CD14-positive monocyte (primary cell): ENCODE results near the gene MYL6B. TPM values are rescaled to one million over a fixed set of nuclear protein-coding genes. Genes with fewer than 3 reads are reported as not detected.
A peak's percentile ranks its signal among the peaks of the same experiment; 100 is the strongest.

Experiments
- DNase-seq, 3 donors: peaks; one replicate each; pipeline ENCODE4 v3.0.0-alpha.2; 2011 to 2022
- H2AFZ ChIP-seq: 2 replicates; pipeline ENCODE4 v1.6.0; 2012; ENCODE audit warnings: mild to moderate bottlenecking, low read depth, low read length, inconsistent platforms; ENCODE audit not compliant: insufficient read depth, poor library complexity, severe bottlenecking
- H3K27ac ChIP-seq, 2 donors: 1 replicate in 1 of 2; 2 replicates in 1 of 2; pipeline ENCODE4 v1.5.1; 2012 to 2013; ENCODE audit warnings: low read length in 2 of 2, control low read depth in 1 of 2, inconsistent platforms in 1 of 2, low read depth in 1 of 2, mild to moderate bottlenecking in 1 of 2
- H3K27me3 ChIP-seq, 2 donors: one replicate each; pipeline versions ENCODE4 v1.6.0 to v1.6.1; 2011 to 2013; ENCODE audit warnings: low read length in 2 of 2; ENCODE audit not compliant: control insufficient read depth in 2 of 2, insufficient read depth in 2 of 2
- H3K36me3 ChIP-seq, 2 donors: replicated peaks in 1 of 2; 1 replicate in 1 of 2; 2 replicates in 1 of 2; pipeline versions ENCODE4 v1.5.1 to v1.6.1; 2012 to 2013; ENCODE audit warnings: low read length in 2 of 2, control low read depth in 1 of 2, inconsistent platforms in 1 of 2, mild to moderate bottlenecking in 1 of 2; ENCODE audit not compliant: insufficient read depth in 2 of 2, control insufficient read depth in 1 of 2
- H3K4me1 ChIP-seq, 2 donors: 1 replicate in 1 of 2; 2 replicates in 1 of 2; pipeline versions ENCODE4 v1.5.1 to v1.6.1; 2012 to 2013; ENCODE audit warnings: low read length in 2 of 2, control low read depth in 1 of 2, inconsistent platforms in 1 of 2, mild to moderate bottlenecking in 1 of 2, moderate library complexity in 1 of 2; ENCODE audit not compliant: insufficient read depth in 2 of 2, control insufficient read depth in 1 of 2
- H3K4me2 ChIP-seq: replicated peaks from 2 replicates; pipeline ENCODE3; 2012; ENCODE audit warnings: low read length, moderate library complexity, mild to moderate bottlenecking; ENCODE audit not compliant: poor library complexity, severe bottlenecking; ENCODE audit errors: extremely low read depth
- H3K4me3 ChIP-seq, 3 experiments: fragments of 200-600 bp in 1 of 3; sonication (generic) in 1 of 3; replicated peaks in 1 of 3; 1 replicate in 2 of 3; 2 replicates in 1 of 3; pipeline ENCODE4 v1.5.1; 2011 to 2013; ENCODE audit warnings: low read length in 3 of 3, mild to moderate bottlenecking in 3 of 3, control low read depth in 2 of 3, low read depth in 2 of 3, inconsistent platforms in 1 of 3, moderate library complexity in 1 of 3
- H3K79me2 ChIP-seq: 2 replicates; pipeline ENCODE4 v1.6.0; 2012; ENCODE audit warnings: mild to moderate bottlenecking, control low read depth, inconsistent platforms, low read length, moderate library complexity; ENCODE audit not compliant: insufficient read depth
- H3K9ac ChIP-seq: 2 replicates; pipeline ENCODE4 v1.6.0; 2017; ENCODE audit warnings: low read length, mild to moderate bottlenecking; ENCODE audit not compliant: insufficient read depth, poor library complexity, severe bottlenecking
- H3K9me3 ChIP-seq, 2 donors: replicated peaks in 1 of 2; 1 replicate in 1 of 2; 2 replicates in 1 of 2; pipeline versions ENCODE4 v1.5.1 to v1.6.1; 2012 to 2013; ENCODE audit warnings: low read length in 2 of 2, control low read depth in 1 of 2; ENCODE audit not compliant: control insufficient read depth in 1 of 2, insufficient read depth in 1 of 2
- H4K20me1 ChIP-seq: 2 replicates; pipeline ENCODE4 v1.6.0; 2012; ENCODE audit warnings: mild to moderate bottlenecking, low read length, control low read depth, moderate library complexity; ENCODE audit not compliant: insufficient read depth
- H3K27ac Mint-ChIP-seq, 7 donors: one replicate each; pipeline ENCODE4 v1.8.0; 2020; ENCODE audit warnings: mild to moderate bottlenecking in 7 of 7, mixed read lengths in 7 of 7, moderate library complexity in 6 of 7, inconsistent platforms in 2 of 7
- H3K27me3 Mint-ChIP-seq, 3 donors: one replicate each; pipeline ENCODE4 v1.8.0; 2021 to 2022; ENCODE audit warnings: low read depth in 3 of 3, mild to moderate bottlenecking in 3 of 3, mixed read lengths in 3 of 3, moderate library complexity in 3 of 3, inconsistent platforms in 1 of 3
- H3K36me3 Mint-ChIP-seq, 2 donors: one replicate each; pipeline ENCODE4 v1.8.0; 2020; ENCODE audit warnings: mixed read lengths in 2 of 2, inconsistent platforms in 1 of 2, mild to moderate bottlenecking in 1 of 2
- H3K4me1 Mint-ChIP-seq: one replicate; pipeline ENCODE4 v1.8.0; 2020; ENCODE audit warnings: mild to moderate bottlenecking, mixed read lengths
- H3K4me3 Mint-ChIP-seq, 2 donors: one replicate each; pipeline ENCODE4 v1.8.0; 2020; ENCODE audit warnings: mild to moderate bottlenecking in 2 of 2, mixed read lengths in 2 of 2, moderate library complexity in 1 of 2
- H3K9me3 Mint-ChIP-seq, 7 donors: one replicate each; pipeline ENCODE4 v1.8.0; 2020 to 2022; ENCODE audit warnings: mixed read lengths in 7 of 7, mild to moderate bottlenecking in 6 of 7, moderate library complexity in 6 of 7, inconsistent platforms in 2 of 7
- WGBS: methylation state at CpG from one replicate; pipeline ENCODE4 v1.1.5; 2013; ENCODE audit warnings: missing lambda C conversion rate; ENCODE audit not compliant: insufficient coverage; 5-methylcytosine and 5-hydroxymethylcytosine counted together
- intact Hi-C, 2 donors: fragments of 100-400 bp; cut with micrococcal nuclease; formaldehyde crosslinking; loops; one replicate each; pipeline versions ENCODE4 v1.15.0 to v1.15.1; 2023
- polyA plus RNA-seq, 3 donors: library from polyadenylated mRNA; depleted of rRNA in 1 of 3; unstranded in 2 of 3; stranded (reverse) in 1 of 3; fragments of 300-500 nt in 2 of 3; fragments of >200 nt in 1 of 3; fragmentation: Illumina TruSeq in 2 of 3; gene quantifications; 1 replicate in 2 of 3; 2 replicates in 1 of 3; pipeline ENCODE4 v1.2.3, GENCODE V29; 2012 to 2021
- TF ChIP-seq, protein P1 (sequence below): fragments of 200-600 bp; IDR thresholded peaks from one replicate; pipeline ENCODE4 v1.8.0; 2022; ENCODE audit warnings: antibody characterized with exemption, mild to moderate bottlenecking

MYL6B gene
- polyA plus RNA-seq, 3 donors: 2.7 to 4.3 (median 4.1) TPM

DNA sequence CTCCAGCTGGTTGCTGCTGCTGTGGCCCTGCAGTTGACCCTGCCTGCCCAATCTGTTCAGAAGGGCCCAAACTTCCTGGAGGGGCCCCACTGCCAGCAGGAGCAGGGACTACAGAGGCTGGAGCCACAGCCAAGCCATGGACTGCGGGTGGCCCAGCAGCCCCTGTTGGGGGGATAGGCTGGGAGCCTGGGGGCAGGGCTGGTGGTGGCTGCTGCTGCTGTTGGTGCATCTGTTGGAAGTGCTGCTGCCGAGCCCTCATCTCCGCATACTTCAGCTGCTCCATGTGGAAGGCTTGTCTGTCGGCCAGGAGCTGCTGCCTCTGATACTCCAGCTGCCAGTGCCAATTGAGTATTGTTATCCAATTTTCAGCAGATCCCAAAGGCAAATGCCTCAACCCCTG is 13.0 kb downstream of the MYL6B start:
- WGBS: 100% methylated on average over 3 of the region's 4 CpGs
- H3K27me3 Mint-ChIP-seq: peaks cover 0 to 4% (median 2%) of the 10 kb centered on the region in 3 donors
- no peak for DNase-seq

DNA sequence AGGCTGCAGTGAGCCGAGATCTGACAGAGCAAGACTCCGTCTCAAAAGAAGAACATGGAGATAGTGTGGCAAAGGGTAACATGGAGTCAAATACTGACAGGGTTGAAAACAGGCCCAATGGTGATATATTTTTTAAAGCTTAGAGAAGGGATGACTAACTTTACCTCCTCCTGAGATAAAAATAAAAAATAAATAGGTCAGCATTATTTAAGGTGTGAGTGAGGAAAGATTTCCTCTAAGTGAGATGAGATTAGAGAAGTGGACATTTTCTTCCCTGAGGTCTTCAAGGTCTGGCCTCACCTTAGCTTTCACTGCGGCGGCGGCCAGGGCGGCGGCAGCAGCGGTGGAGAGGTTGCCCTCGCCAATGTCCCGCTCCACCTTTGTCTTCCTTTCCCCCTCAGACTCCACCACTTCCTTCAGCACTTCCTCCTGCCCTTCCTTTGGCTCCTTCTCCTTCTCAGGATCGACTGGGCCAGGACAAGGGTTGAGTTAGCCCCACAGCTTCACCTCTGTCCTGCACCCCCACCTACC is 16.9 kb downstream of the MYL6B start:
- intact Hi-C loops: no loop called here
- Mint-ChIP-seq H3K27me3 (peaks cover 0 to 4% (median 2%) of the 10 kb centered on the region in 3 donors), H3K36me3 (peaks cover 83 to 98% of the 10 kb centered on the region in 2 donors), H3K9me3 (no peaks in the 10 kb centered on the region), H3K27ac (peak overlapping the region in 4 of 7 donors; percentile 30 to 66 (median 52)), H3K4me1 (no peaks in the 10 kb centered on the region), H3K4me3 (no peak overlapping the region)
- TF ChIP-seq, protein P1, sequence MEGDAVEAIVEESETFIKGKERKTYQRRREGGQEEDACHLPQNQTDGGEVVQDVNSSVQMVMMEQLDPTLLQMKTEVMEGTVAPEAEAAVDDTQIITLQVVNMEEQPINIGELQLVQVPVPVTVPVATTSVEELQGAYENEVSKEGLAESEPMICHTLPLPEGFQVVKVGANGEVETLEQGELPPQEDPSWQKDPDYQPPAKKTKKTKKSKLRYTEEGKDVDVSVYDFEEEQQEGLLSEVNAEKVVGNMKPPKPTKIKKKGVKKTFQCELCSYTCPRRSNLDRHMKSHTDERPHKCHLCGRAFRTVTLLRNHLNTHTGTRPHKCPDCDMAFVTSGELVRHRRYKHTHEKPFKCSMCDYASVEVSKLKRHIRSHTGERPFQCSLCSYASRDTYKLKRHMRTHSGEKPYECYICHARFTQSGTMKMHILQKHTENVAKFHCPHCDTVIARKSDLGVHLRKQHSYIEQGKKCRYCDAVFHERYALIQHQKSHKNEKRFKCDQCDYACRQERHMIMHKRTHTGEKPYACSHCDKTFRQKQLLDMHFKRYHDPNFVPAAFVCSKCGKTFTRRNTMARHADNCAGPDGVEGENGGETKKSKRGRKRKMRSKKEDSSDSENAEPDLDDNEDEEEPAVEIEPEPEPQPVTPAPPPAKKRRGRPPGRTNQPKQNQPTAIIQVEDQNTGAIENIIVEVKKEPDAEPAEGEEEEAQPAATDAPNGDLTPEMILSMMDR: no peak
- H3K4me1 ChIP-seq: no peaks in the 10 kb centered on the region
- no peaks in the 10 kb centered on the region for H3K27me3 ChIP-seq
- H3K79me2 ChIP-seq: no peaks in the 10 kb centered on the region
- no peaks in the 10 kb centered on the region for H3K9me3 ChIP-seq
- H4K20me1 ChIP-seq: peaks cover 19% of the 10 kb centered on the region
- no peak for DNase-seq
- H2AFZ ChIP-seq: no peak overlapping the region
- 82% methylated on average over 11 of the region's 11 CpGs for WGBS
- H3K27ac ChIP-seq: peak overlapping the region in 1 of 2 donors; percentile 7
- no peak overlapping the region for H3K9ac ChIP-seq
- H3K4me3 ChIP-seq: no peak overlapping the region
- H3K36me3 ChIP-seq: peaks cover 80 to 97% of the 10 kb centered on the region in 2 donors
- H3K4me2 ChIP-seq: no peak overlapping the region

More for the DNA sequence above, 13.0 kb downstream of the MYL6B start:
- peaks cover 79 to 97% of the 10 kb centered on the region in 2 donors for H3K36me3 ChIP-seq
- no peak overlapping the region for H3K4me3 ChIP-seq
- peaks cover 81 to 97% of the 10 kb centered on the region in 2 donors for H3K36me3 Mint-ChIP-seq
- H3K9ac ChIP-seq: no peak overlapping the region
- H3K27ac ChIP-seq: no peak overlapping the region
- no peaks in the 10 kb centered on the region for H3K27me3 ChIP-seq
- TF ChIP-seq, protein P1: no peak
- no peak overlapping the region for H2AFZ ChIP-seq
- H3K4me1 ChIP-seq: peaks cover 12% of the 10 kb centered on the region in 2 donors
- intact Hi-C loops: no loop called here
- no peaks in the 10 kb centered on the region for H3K9me3 ChIP-seq
- no peak overlapping the region for H3K4me2 ChIP-seq
- H3K27ac Mint-ChIP-seq: peak overlapping the region in 2 of 7 donors; percentile 8 to 31
- peaks cover 58% of the 10 kb centered on the region for H4K20me1 ChIP-seq
- H3K9me3 Mint-ChIP-seq: no peaks in the 10 kb centered on the region
- peaks cover 21% of the 10 kb centered on the region for H3K79me2 ChIP-seq
- H3K4me3 Mint-ChIP-seq: no peak overlapping the region
- H3K4me1 Mint-ChIP-seq: peaks cover 13% of the 10 kb centered on the region
